Calu3 (cell line): ENCODE data around the gene ZFAND5. TPM values are rescaled to one million over a fixed set of nuclear protein-coding genes. Genes with fewer than 3 reads are reported as not detected.

Source experiments
- BruUV-seq: library from RNA; stranded (reverse); fragments of 400-500 nt; replicated peaks from 2 replicates; lab custom pipeline; 2021; lab: Mats Ljungman, UMichigan
- CTCF ChIA-PET: fragments of 300-600 bp; sonication (Branson Sonifier 250); formaldehyde crosslinking; loops from one replicate; lab custom pipeline; 2022; ENCODE audit warnings: antibody characterized with exemption; lab: Charles Lee
- DNase-seq: peaks from one replicate; pipeline ENCODE4 v3.0.0; 2022
- H3K27ac Mint-ChIP-seq: one replicate; pipeline ENCODE4 v1.8.0; 2022; ENCODE audit warnings: mixed read lengths; ENCODE audit not compliant: unreplicated experiment
- H3K27me3 Mint-ChIP-seq: one replicate; pipeline ENCODE4 v1.8.0; 2022; ENCODE audit warnings: mixed read lengths; ENCODE audit not compliant: unreplicated experiment
- H3K36me3 Mint-ChIP-seq: one replicate; pipeline ENCODE4 v1.8.0; 2022; ENCODE audit warnings: mild to moderate bottlenecking, moderate library complexity, mixed read lengths; ENCODE audit not compliant: insufficient read depth, unreplicated experiment
- H3K4me1 Mint-ChIP-seq: one replicate; pipeline ENCODE4 v1.8.0; 2022; ENCODE audit warnings: mild to moderate bottlenecking, low read depth, mixed read lengths; ENCODE audit not compliant: unreplicated experiment
- H3K4me3 Mint-ChIP-seq: one replicate; pipeline ENCODE4 v1.8.0; 2022; ENCODE audit warnings: mild to moderate bottlenecking, low read depth, moderate library complexity, mixed read lengths; ENCODE audit not compliant: unreplicated experiment
- H3K9me3 Mint-ChIP-seq: one replicate; pipeline ENCODE4 v1.8.0; 2022; ENCODE audit warnings: low read depth, mixed read lengths; ENCODE audit not compliant: unreplicated experiment
- intact Hi-C: fragments of 100-400 bp; cut with micrococcal nuclease; formaldehyde crosslinking; loops from one replicate; pipeline ENCODE4 v1.10.0; 2022; ENCODE audit not compliant: unreplicated experiment
- total RNA-seq: library from RNA; stranded (reverse); gene quantifications from 2 replicates; pipeline ENCODE4 v1.2.3, GENCODE V29; 2022
- TF ChIP-seq, protein P1 (sequence below): fragments of 200-600 bp; IDR thresholded peaks from one replicate; pipeline ENCODE4 v1.8.0; 2022; ENCODE audit warnings: antibody characterized with exemption; ENCODE audit not compliant: unreplicated experiment

The ZFAND5 gene
- total RNA-seq, 1 experiment from 2014 or later, result 115 TPM

DNA sequence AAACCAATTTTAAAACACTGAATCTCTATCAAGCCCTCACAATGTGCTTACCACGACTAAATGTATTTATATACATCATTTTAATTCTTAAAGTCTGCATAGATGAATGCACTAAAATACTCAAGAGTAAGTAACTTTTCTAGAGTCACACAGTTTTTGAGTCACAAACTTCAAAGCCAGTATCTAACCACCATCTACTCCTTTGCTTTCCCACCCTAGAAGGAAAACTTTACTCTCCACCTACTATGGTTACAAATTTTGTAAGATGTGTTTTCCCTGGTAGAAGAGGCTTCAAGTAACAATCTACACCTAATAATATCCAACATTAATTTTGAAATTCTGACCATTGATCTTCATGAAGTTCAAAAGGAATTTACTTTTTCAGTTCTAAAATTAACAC lies 18.7 kb downstream of the ZFAND5 start:
- Mint-ChIP-seq H3K27ac (no peak overlapping the region), H3K4me3 (no peak overlapping the region), H3K9me3 (no peaks in the 10 kb centered on the region), H3K4me1 (no peaks in the 10 kb centered on the region), H3K27me3 (no peaks in the 10 kb centered on the region), H3K36me3 (peaks cover 7% of the 10 kb centered on the region)
- intact Hi-C loops, result no loop called here
- no TSS peak for BruUV-seq
- TF ChIP-seq, protein P1, sequence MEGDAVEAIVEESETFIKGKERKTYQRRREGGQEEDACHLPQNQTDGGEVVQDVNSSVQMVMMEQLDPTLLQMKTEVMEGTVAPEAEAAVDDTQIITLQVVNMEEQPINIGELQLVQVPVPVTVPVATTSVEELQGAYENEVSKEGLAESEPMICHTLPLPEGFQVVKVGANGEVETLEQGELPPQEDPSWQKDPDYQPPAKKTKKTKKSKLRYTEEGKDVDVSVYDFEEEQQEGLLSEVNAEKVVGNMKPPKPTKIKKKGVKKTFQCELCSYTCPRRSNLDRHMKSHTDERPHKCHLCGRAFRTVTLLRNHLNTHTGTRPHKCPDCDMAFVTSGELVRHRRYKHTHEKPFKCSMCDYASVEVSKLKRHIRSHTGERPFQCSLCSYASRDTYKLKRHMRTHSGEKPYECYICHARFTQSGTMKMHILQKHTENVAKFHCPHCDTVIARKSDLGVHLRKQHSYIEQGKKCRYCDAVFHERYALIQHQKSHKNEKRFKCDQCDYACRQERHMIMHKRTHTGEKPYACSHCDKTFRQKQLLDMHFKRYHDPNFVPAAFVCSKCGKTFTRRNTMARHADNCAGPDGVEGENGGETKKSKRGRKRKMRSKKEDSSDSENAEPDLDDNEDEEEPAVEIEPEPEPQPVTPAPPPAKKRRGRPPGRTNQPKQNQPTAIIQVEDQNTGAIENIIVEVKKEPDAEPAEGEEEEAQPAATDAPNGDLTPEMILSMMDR, result no peak
- CTCF ChIA-PET, result no interaction called here
- DNase-seq, result no peak

DNA sequence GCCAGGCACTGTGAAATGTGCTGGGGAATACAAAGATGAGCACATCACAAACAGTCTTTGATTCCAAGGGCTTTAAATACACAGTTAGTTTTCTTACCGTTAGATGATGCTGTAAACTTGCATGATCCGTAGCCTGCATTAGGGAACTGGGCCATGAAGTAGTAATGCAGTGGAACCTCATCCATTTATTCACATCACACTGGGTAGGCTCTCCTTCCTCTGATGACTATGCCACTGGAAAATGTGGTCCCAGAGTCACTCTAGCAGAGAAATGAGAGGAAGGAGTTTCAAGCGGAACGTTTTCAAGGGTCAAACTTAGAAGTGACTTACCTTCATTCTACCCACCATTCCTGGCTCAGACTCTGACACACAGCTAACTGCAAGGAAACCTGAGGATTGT lies 26.4 kb downstream of the ZFAND5 start:
- H3K9me3 Mint-ChIP-seq, result no peaks in the 10 kb centered on the region
- H3K36me3 Mint-ChIP-seq, result no peaks in the 10 kb centered on the region
- CTCF ChIA-PET, result no interaction called here
- no peak overlapping the region for H3K4me3 Mint-ChIP-seq
- H3K27me3 Mint-ChIP-seq, result no peaks in the 10 kb centered on the region
- H3K27ac Mint-ChIP-seq, result no peak overlapping the region
- intact Hi-C loops, result no loop called here
- no peak for DNase-seq
- TF ChIP-seq, protein P1, result no peak
- BruUV-seq, result no TSS peak
- H3K4me1 Mint-ChIP-seq, result no peaks in the 10 kb centered on the region

- no peak overlapping the region for H3K27ac Mint-ChIP-seq
- intact Hi-C loops, result no loop called here
- H3K4me3 Mint-ChIP-seq, result no peak overlapping the region
- TF ChIP-seq, protein P1, result no peak
- CTCF ChIA-PET, result interaction anchor here (0.6 kb wide), 1 partner anchor 416 kb away, joined by 4 read pairs; no protein-coding TSS in a partner anchor
- no peaks in the 10 kb centered on the region for H3K36me3 Mint-ChIP-seq
- H3K27me3 Mint-ChIP-seq, result no peaks in the 10 kb centered on the region
- no peaks in the 10 kb centered on the region for H3K9me3 Mint-ChIP-seq
- DNase-seq, result no peak
- H3K4me1 Mint-ChIP-seq, result no peaks in the 10 kb centered on the region
- no TSS peak for BruUV-seq
These were observed 27.7 kb downstream of the ZFAND5 start for GRCh38 chr9:72337286-72337685.

DNA sequence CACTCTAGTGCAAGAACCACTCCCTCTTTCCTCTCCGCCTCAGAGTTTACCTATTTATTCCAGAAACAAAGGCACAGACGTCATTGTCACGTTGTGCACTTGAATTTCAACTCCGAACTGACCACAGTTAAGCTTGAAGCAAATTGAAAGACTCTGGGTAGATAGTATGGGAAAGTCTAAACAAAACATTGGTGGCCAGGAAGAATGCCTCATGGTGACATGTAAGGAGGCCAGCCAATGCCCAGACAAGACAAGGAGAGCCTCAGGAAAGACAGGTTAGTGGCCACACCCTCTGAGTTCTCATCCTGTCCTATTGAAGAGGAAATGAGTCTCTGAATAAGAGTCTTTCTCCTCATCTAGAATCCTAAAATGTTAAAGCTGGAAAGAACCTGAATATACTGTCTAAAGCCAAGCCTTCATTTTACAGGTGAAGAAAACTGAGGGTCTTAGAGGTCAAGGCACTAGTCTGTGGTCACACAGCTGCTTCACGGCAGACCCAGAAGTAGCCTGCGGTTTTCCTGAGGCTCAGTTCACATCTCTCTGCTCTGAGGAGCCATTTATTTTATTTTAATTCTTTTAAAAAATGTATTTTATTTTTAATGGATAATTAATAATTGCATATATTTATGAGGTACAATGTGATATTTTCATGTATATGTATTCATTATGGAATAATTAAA lies 30.2 kb downstream of the ZFAND5 start:
- DNase-seq, result no peak
- H3K27ac Mint-ChIP-seq, result no peak overlapping the region
- H3K36me3 Mint-ChIP-seq, result no peaks in the 10 kb centered on the region
- no peak overlapping the region for H3K4me3 Mint-ChIP-seq
- intact Hi-C loops, result no loop called here
- CTCF ChIA-PET, result no interaction called here
- no peaks in the 10 kb centered on the region for H3K9me3 Mint-ChIP-seq
- H3K27me3 Mint-ChIP-seq, result no peaks in the 10 kb centered on the region
- TF ChIP-seq, protein P1, result no peak
- peaks cover 6% of the 10 kb centered on the region for H3K4me1 Mint-ChIP-seq
- BruUV-seq, result no TSS peak
